ENCODE results near the gene NDUFS2.

- TF ChIP-seq GABPA (IDR thresholded peaks at IDR 0.05; ENCODE audit: borderline replicate concordance, insufficient read depth, low read length) (no peak), POLR2AphosphoS5 (IDR thresholded peaks at IDR 0.05; ENCODE audit: low read depth, low read length) (no peak), CTCF (IDR thresholded peaks at IDR 0.05; ENCODE audit: control extremely low read depth in 1 of 3, insufficient read depth in 1 of 3, low read depth in 1 of 3, low read length in 3 of 3) (no peak), RNF2 (IDR thresholded peaks at IDR 0.05; ENCODE audit: borderline replicate concordance, low read depth, low read length, missing control alignments, poor library complexity, severe bottlenecking) (no peak)
These were observed 39.5 kb downstream of the NDUFS2 start for GRCh38 chr1:161241682-161242081.

Data from H1 (cell line).